ENCODE measurements around the gene DCAF5. TPM values are rescaled to one million over a fixed set of nuclear protein-coding genes. Genes with fewer than 3 reads are reported as not detected.

Gene DCAF5
- total RNA-seq, 1 donor from 2014 or later, result 56.6 TPM

- no peaks in the 10 kb centered on the region for H3K9me3 Mint-ChIP-seq (ENCODE audit: unreplicated experiment)
- TF ChIP-seq, protein P1, sequence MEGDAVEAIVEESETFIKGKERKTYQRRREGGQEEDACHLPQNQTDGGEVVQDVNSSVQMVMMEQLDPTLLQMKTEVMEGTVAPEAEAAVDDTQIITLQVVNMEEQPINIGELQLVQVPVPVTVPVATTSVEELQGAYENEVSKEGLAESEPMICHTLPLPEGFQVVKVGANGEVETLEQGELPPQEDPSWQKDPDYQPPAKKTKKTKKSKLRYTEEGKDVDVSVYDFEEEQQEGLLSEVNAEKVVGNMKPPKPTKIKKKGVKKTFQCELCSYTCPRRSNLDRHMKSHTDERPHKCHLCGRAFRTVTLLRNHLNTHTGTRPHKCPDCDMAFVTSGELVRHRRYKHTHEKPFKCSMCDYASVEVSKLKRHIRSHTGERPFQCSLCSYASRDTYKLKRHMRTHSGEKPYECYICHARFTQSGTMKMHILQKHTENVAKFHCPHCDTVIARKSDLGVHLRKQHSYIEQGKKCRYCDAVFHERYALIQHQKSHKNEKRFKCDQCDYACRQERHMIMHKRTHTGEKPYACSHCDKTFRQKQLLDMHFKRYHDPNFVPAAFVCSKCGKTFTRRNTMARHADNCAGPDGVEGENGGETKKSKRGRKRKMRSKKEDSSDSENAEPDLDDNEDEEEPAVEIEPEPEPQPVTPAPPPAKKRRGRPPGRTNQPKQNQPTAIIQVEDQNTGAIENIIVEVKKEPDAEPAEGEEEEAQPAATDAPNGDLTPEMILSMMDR (IDR thresholded peaks at IDR 0.05; ENCODE audit: partially characterized antibody, unreplicated experiment), result no peak
These were observed 38.2 kb downstream of the DCAF5 start for GRCh38 chr14:69114763-69115162.

GRCh38 chr14:69108358-69108757 lies 44.6 kb downstream of the DCAF5 start:
- DNase-seq, result no peak
- TF ChIP-seq, protein P1 (IDR thresholded peaks at IDR 0.05; ENCODE audit: partially characterized antibody, unreplicated experiment), result no peak
- no peaks in the 10 kb centered on the region for H3K27me3 Mint-ChIP-seq (ENCODE audit: unreplicated experiment)
- H3K27ac Mint-ChIP-seq (ENCODE audit: unreplicated experiment), result no peak overlapping the region
- no peaks in the 10 kb centered on the region for H3K4me1 Mint-ChIP-seq (ENCODE audit: low read depth, unreplicated experiment)
- H3K36me3 Mint-ChIP-seq (ENCODE audit: unreplicated experiment), result no peaks in the 10 kb centered on the region
- H3K9me3 Mint-ChIP-seq (ENCODE audit: unreplicated experiment), result no peaks in the 10 kb centered on the region
- H3K4me3 Mint-ChIP-seq (ENCODE audit: unreplicated experiment), result no peak overlapping the region

More at GRCh38 chr14:69114763-69115162, 38.2 kb downstream of the DCAF5 start:
- DNase-seq, result no peak
- no peak overlapping the region for H3K27ac Mint-ChIP-seq (ENCODE audit: unreplicated experiment)
- H3K4me3 Mint-ChIP-seq (ENCODE audit: unreplicated experiment), result no peak overlapping the region
- H3K4me1 Mint-ChIP-seq (ENCODE audit: low read depth, unreplicated experiment), result no peaks in the 10 kb centered on the region
- H3K36me3 Mint-ChIP-seq (ENCODE audit: unreplicated experiment), result no peaks in the 10 kb centered on the region
- H3K27me3 Mint-ChIP-seq (ENCODE audit: unreplicated experiment), result no peaks in the 10 kb centered on the region

DNA sequence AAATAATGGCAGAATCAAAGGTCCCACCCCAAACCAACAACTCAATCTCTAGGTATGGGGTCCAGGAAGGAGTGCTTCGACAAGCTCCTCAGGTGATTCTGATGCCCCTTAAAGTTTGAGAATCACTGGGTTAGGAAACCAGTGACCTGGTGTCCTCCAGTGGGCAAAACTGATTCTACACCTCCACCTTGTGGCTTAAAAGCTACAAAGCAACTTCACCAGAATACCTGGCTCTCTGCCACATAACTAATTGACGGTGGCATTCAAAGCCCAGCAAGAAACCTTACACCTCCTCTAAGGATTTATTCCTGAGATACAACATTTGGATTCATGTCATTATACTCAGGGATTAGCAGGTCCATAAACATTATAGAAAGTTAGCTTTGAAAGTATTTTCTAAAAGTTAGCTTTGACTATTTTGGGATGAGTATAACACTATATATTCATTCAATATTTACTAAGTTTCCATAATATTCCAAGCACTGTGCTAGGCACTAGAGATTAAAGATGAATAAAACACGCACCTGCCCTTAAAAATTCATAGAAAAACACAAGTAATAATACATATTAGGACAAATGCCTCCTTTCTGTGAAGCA lies 45.4 kb downstream of the DCAF5 start:
- no peak for DNase-seq
- no peaks in the 10 kb centered on the region for H3K4me1 Mint-ChIP-seq (ENCODE audit: low read depth, unreplicated experiment)
- TF ChIP-seq, protein P1 (IDR thresholded peaks at IDR 0.05; ENCODE audit: partially characterized antibody, unreplicated experiment), result peak; percentile 55
- no peaks in the 10 kb centered on the region for H3K27me3 Mint-ChIP-seq (ENCODE audit: unreplicated experiment)
- no peaks in the 10 kb centered on the region for H3K36me3 Mint-ChIP-seq (ENCODE audit: unreplicated experiment)
- H3K4me3 Mint-ChIP-seq (ENCODE audit: unreplicated experiment), result no peak overlapping the region
- no peaks in the 10 kb centered on the region for H3K9me3 Mint-ChIP-seq (ENCODE audit: unreplicated experiment)
- no peak overlapping the region for H3K27ac Mint-ChIP-seq (ENCODE audit: unreplicated experiment)

- H3K9me3 Mint-ChIP-seq (ENCODE audit: unreplicated experiment), result no peaks in the 10 kb centered on the region
- H3K4me1 Mint-ChIP-seq (ENCODE audit: low read depth, unreplicated experiment), result no peaks in the 10 kb centered on the region
- no peak overlapping the region for H3K27ac Mint-ChIP-seq (ENCODE audit: unreplicated experiment)
- H3K36me3 Mint-ChIP-seq (ENCODE audit: unreplicated experiment), result no peaks in the 10 kb centered on the region
- TF ChIP-seq, protein P1 (IDR thresholded peaks at IDR 0.05; ENCODE audit: partially characterized antibody, unreplicated experiment), result no peak
- no peak overlapping the region for H3K4me3 Mint-ChIP-seq (ENCODE audit: unreplicated experiment)
- no peak for DNase-seq
- no peaks in the 10 kb centered on the region for H3K27me3 Mint-ChIP-seq (ENCODE audit: unreplicated experiment)
These were observed 46.5 kb downstream of the DCAF5 start for GRCh38 chr14:69106451-69106850.

- TF ChIP-seq, protein P1 (IDR thresholded peaks at IDR 0.05; ENCODE audit: partially characterized antibody, unreplicated experiment), result no peak
- Mint-ChIP-seq H3K4me1 (ENCODE audit: low read depth, unreplicated experiment) (no peaks in the 10 kb centered on the region), H3K9me3 (ENCODE audit: unreplicated experiment) (no peaks in the 10 kb centered on the region), H3K27me3 (ENCODE audit: unreplicated experiment) (no peaks in the 10 kb centered on the region), H3K4me3 (ENCODE audit: unreplicated experiment) (no peak overlapping the region), H3K27ac (ENCODE audit: unreplicated experiment) (no peak overlapping the region), H3K36me3 (ENCODE audit: unreplicated experiment) (no peaks in the 10 kb centered on the region)
- no peak for DNase-seq
These were observed 47.6 kb downstream of the DCAF5 start for GRCh38 chr14:69105326-69105725.

Data from glutamatergic neuron (in vitro differentiated cells).